SH-SY5Y (cell line): ENCODE measurements around the gene MICALL2.

Source experiments
- GATA2 ChIP-seq: IDR thresholded peaks from 2 replicates; pipeline ENCODE4 v1.6.1; 2011; ENCODE audit warnings: mild to moderate bottlenecking, low read depth, low read length
- GATA3 ChIP-seq: IDR thresholded peaks from 2 replicates; pipeline ENCODE4 v1.6.1; 2011; ENCODE audit warnings: low read depth, mild to moderate bottlenecking, low read length, moderate library complexity

The MICALL2 gene

GRCh38 chr7:1415389-1415990 lies 43.8 kb downstream of the MICALL2 start:
- TF ChIP-seq GATA2 (no peak), GATA3 (no peak)

- TF ChIP-seq GATA2 (no peak), GATA3 (no peak)
These were observed 45.2 kb downstream of the MICALL2 start for GRCh38 chr7:1413936-1414639.

GRCh38 chr7:1412322-1413261 lies 46.7 kb downstream of the MICALL2 start:
- TF ChIP-seq GATA2 (no peak), GATA3 (no peak)

- TF ChIP-seq GATA3 (no peak), GATA2 (no peak)
These were observed 47.9 kb downstream of the MICALL2 start for GRCh38 chr7:1411414-1411813.

GRCh38 chr7:1410992-1411391 lies 48.3 kb downstream of the MICALL2 start:
- TF ChIP-seq GATA2 (no peak), GATA3 (no peak)

- no peak for TF ChIP-seq GATA2
- TF ChIP-seq GATA3 = no peak
These were observed 49.7 kb downstream of the MICALL2 start for GRCh38 chr7:1409555-1409954.

GRCh38 chr7:1408466-1408865 lies 50.8 kb downstream of the MICALL2 start:
- no peak for TF ChIP-seq GATA3
- no peak for TF ChIP-seq GATA2

GRCh38 chr7:1407892-1408291 lies 51.4 kb downstream of the MICALL2 start:
- TF ChIP-seq GATA2 = no peak
- no peak for TF ChIP-seq GATA3

GRCh38 chr7:1404898-1405548 lies 54.2 kb downstream of the MICALL2 start:
- TF ChIP-seq GATA3 (no peak), GATA2 (no peak)

- TF ChIP-seq GATA2 = no peak
- TF ChIP-seq GATA3 = no peak
These were observed 54.8 kb downstream of the MICALL2 start for GRCh38 chr7:1404460-1404809.

- TF ChIP-seq GATA3 (no peak), GATA2 (no peak)
These were observed 55.4 kb downstream of the MICALL2 start for GRCh38 chr7:1403638-1404459.

GRCh38 chr7:1402791-1403637 lies 56.3 kb downstream of the MICALL2 start:
- TF ChIP-seq GATA3 (no peak), GATA2 (no peak)

- TF ChIP-seq GATA3 = no peak
- TF ChIP-seq GATA2 = no peak
These were observed 57.0 kb downstream of the MICALL2 start for GRCh38 chr7:1402110-1402790.
